ENCODE measurements around the gene PSMF1.

Gene PSMF1

GRCh38 chr20:1085492-1086276 lies 32.7 kb upstream of the PSMF1 start:
- H3K36me3 ChIP-seq, result no peaks in the 10 kb centered on the region
- no peaks in the 10 kb centered on the region for H3K27me3 ChIP-seq
- no peak overlapping the region for H3K4me3 ChIP-seq (ENCODE audit: low read depth in 1 of 2, low read length in 1 of 2)
- H3K4me1 ChIP-seq (ENCODE audit: control insufficient read depth in 1 of 2, insufficient read depth in 1 of 2, low read depth in 1 of 2, low read length in 1 of 2), result peaks cover 6 to 10% of the 10 kb centered on the region in 2 experiments
- no peak overlapping the region for H3K27ac ChIP-seq
- no peaks in the 10 kb centered on the region for H3K9me3 ChIP-seq
- TF ChIP-seq CTCF (IDR thresholded peaks at IDR 0.05), result no peak

GRCh38 chr20:1086277-1087213 lies 31.9 kb upstream of the PSMF1 start:
- Histone ChIP-seq H3K4me3 (ENCODE audit: low read depth in 1 of 2, low read length in 1 of 2) (no peak overlapping the region), H3K4me1 (ENCODE audit: control insufficient read depth in 1 of 2, insufficient read depth in 1 of 2, low read depth in 1 of 2, low read length in 1 of 2) (peaks cover 6 to 8% of the 10 kb centered on the region in 2 experiments), H3K27ac (no peak overlapping the region), H3K9me3 (peaks cover 2% of the 10 kb centered on the region), H3K36me3 (no peaks in the 10 kb centered on the region), H3K27me3 (no peaks in the 10 kb centered on the region)
- no peak for TF ChIP-seq CTCF (IDR thresholded peaks at IDR 0.05)

- Histone ChIP-seq H3K27me3 (no peaks in the 10 kb centered on the region), H3K9me3 (peaks cover 3% of the 10 kb centered on the region), H3K36me3 (no peaks in the 10 kb centered on the region), H3K27ac (no peak overlapping the region), H3K4me1 (ENCODE audit: control insufficient read depth in 1 of 2, insufficient read depth in 1 of 2, low read depth in 1 of 2, low read length in 1 of 2) (no peaks in the 10 kb centered on the region), H3K4me3 (ENCODE audit: low read depth in 1 of 2, low read length in 1 of 2) (no peak overlapping the region)
- TF ChIP-seq CTCF (IDR thresholded peaks at IDR 0.05), result no peak
Measured at GRCh38 chr20:1087311-1087905, 31.0 kb upstream of the PSMF1 start.

- no peaks in the 10 kb centered on the region for H3K36me3 ChIP-seq
- TF ChIP-seq CTCF (IDR thresholded peaks at IDR 0.05), result no peak
- no peak overlapping the region for H3K27ac ChIP-seq
- no peaks in the 10 kb centered on the region for H3K4me1 ChIP-seq (ENCODE audit: control insufficient read depth in 1 of 2, insufficient read depth in 1 of 2, low read depth in 1 of 2, low read length in 1 of 2)
- H3K27me3 ChIP-seq, result no peaks in the 10 kb centered on the region
- H3K4me3 ChIP-seq (ENCODE audit: low read depth in 1 of 2, low read length in 1 of 2), result no peak overlapping the region
- H3K9me3 ChIP-seq, result peaks cover 3% of the 10 kb centered on the region
Measured at GRCh38 chr20:1094751-1095150, 23.7 kb upstream of the PSMF1 start.

- Histone ChIP-seq H3K4me3 (ENCODE audit: low read depth in 1 of 2, low read length in 1 of 2) (no peak overlapping the region), H3K36me3 (no peaks in the 10 kb centered on the region), H3K4me1 (ENCODE audit: control insufficient read depth in 1 of 2, insufficient read depth in 1 of 2, low read depth in 1 of 2, low read length in 1 of 2) (no peaks in the 10 kb centered on the region), H3K27me3 (no peaks in the 10 kb centered on the region), H3K27ac (no peak overlapping the region), H3K9me3 (no peaks in the 10 kb centered on the region)
- TF ChIP-seq CTCF (IDR thresholded peaks at IDR 0.05), result no peak
Measured at GRCh38 chr20:1101533-1101932, 16.9 kb upstream of the PSMF1 start.
